ENCODE measurements around the gene UVSSA. TPM values are rescaled to one million over a fixed set of nuclear protein-coding genes. Genes with fewer than 3 reads are reported as not detected.
A peak's percentile ranks its signal among the peaks of the same experiment; 100 is the strongest.

The UVSSA gene
- total and polyA plus RNA-seq, 9 of the 15 experiments (the other 6 are each of a cell fraction or from before 2014, with no cell fraction given): 0.21 to 14.6 (median 3.3) TPM

GRCh38 chr4:1408418-1408817, 61.4 kb downstream of the UVSSA start:
- DNase-seq (ENCODE audit: extremely low read depth in 1 of 4, low spot score in 3 of 4) (peak in 1 of 4 experiments; percentile 18), FAIRE-seq (no peak), ATAC-seq (no peak)
- intact Hi-C loops (cut with micrococcal nuclease): no loop called here
- in situ Hi-C loops (cut with MboI): no loop called here
- H3K4me3 ChIP-seq: no peak overlapping the region
- no peak overlapping the region for H2AFZ ChIP-seq (ENCODE audit: low read depth, low read length)
- H3K4me1 ChIP-seq (replicated peaks in 1 of 2; ENCODE audit: control insufficient read depth in 2 of 2, insufficient read depth in 2 of 2, low read length in 2 of 2): peaks cover 0 to 20% of the 10 kb centered on the region in 2 experiments; a peak in 3 of 5 replicates
- no peaks in the 10 kb centered on the region; the same call in 1 of the 2 replicates for H3K9me3 ChIP-seq (replicated peaks; ENCODE audit: control insufficient read depth, insufficient read depth, low read depth, low read length)
- CTCF ChIA-PET (ENCODE audit: low intra/inter-chr PET ratio): no interaction called here
- no peaks in the 10 kb centered on the region for H3K36me3 ChIP-seq (ENCODE audit: control insufficient read depth, insufficient read depth, low read length)
- peaks cover 2% of the 10 kb centered on the region for H3K9me1 ChIP-seq (ENCODE audit: control insufficient read depth, insufficient read depth, low read length)
- no peak overlapping the region for H3K4me2 ChIP-seq (ENCODE audit: insufficient read depth, low read length)
- H3K27ac ChIP-seq (ENCODE audit: extremely low read depth, low read depth, low read length): no peak overlapping the region
- WGBS (ENCODE audit: insufficient coverage, low coverage, missing lambda C conversion rate): 24% methylated on average over 18 of the region's 22 CpGs
- H3K27me3 ChIP-seq (ENCODE audit: control insufficient read depth in 2 of 2, insufficient read depth in 2 of 2, low read length in 2 of 2): no peaks in the 10 kb centered on the region; a peak in 1 of 5 replicates
- no peak overlapping the region for H3K9ac ChIP-seq (ENCODE audit: insufficient read depth in 1 of 2, low read depth in 2 of 2, low read length in 2 of 2)
- POLR2A ChIA-PET: interaction anchor here (0.6 kb wide), 1 partner anchor 219 kb away, joined by 3 read pairs; no protein-coding TSS in a partner anchor
- BruUV-seq (replicated peaks): no TSS peak
- no peaks in the 10 kb centered on the region for H4K20me1 ChIP-seq (replicated peaks; ENCODE audit: control insufficient read depth, insufficient read depth, low read length)
- H3K79me2 ChIP-seq (ENCODE audit: control insufficient read depth, insufficient read depth, low read length): no peaks in the 10 kb centered on the region
- no peak for TF ChIP-seq SNIP1 (IDR thresholded peaks at IDR 0.05; ENCODE audit: low read depth)
- TF ChIP-seq GTF2F1 (IDR thresholded peaks at IDR 0.05; ENCODE audit: low read depth, low read length): no peak
- no peak for TF ChIP-seq XRCC5 (IDR thresholded peaks at IDR 0.05; ENCODE audit: low read depth, low read length)
- no peak for TF ChIP-seq SIX5 (IDR thresholded peaks at IDR 0.05; ENCODE audit: borderline replicate concordance in 1 of 2, insufficient read depth in 1 of 2, low read depth in 1 of 2, low read length in 2 of 2)
- no peak for TF ChIP-seq KDM2B (CRISPR knock-in tag; IDR thresholded peaks at IDR 0.05)
- TF ChIP-seq PBX2 (CRISPR knock-in tag; IDR thresholded peaks at IDR 0.05; ENCODE audit: low read depth): no peak
- TF ChIP-seq PBX2 (tag; conservative IDR thresholded peaks at IDR 0.05; ENCODE audit: low read depth): no peak
- TF ChIP-seq RBM39 (optimal IDR thresholded peaks at IDR 0.05; ENCODE audit: low read depth, low read length): no peak
- no peak for TF ChIP-seq NONO (IDR thresholded peaks at IDR 0.05; ENCODE audit: low read depth in 2 of 2, low read length in 1 of 2)
- no peak for TF ChIP-seq HMGN3 (IDR thresholded peaks at IDR 0.05; ENCODE audit: borderline replicate concordance, extremely low read depth, insufficient read length, low read depth, low read length)
- no peak for TF ChIP-seq FOXK2 (conservative IDR thresholded peaks at IDR 0.05 in 1 of 2, IDR thresholded peaks at IDR 0.05 in 1 of 2; ENCODE audit: low read depth in 2 of 2)

Measured in K562 (cell line).